Activated CD8-positive, alpha-beta T cell treated with anti-CD3 and anti-CD28 coated beads for 36 hours (primary cell): Measurements from ENCODE around the gene TNFAIP8L1. TPM values are rescaled to one million over a fixed set of nuclear protein-coding genes. Genes with fewer than 3 reads are reported as not detected.

Experiments
- ATAC-seq: fragments of 200-7000 bp; cut with Tn5 transposase; one replicate; pipeline ENCODE4 v1.10.0; 2021; ENCODE audit warnings: mild to moderate bottlenecking, moderate library complexity
- CTCF ChIA-PET: fragments of 350-600 bp; sonication (Branson Sonifier 250); formaldehyde crosslinking; loops from one replicate; lab custom pipeline; 2021; ENCODE audit warnings: antibody characterized with exemption; lab: Charles Lee
- POLR2A ChIA-PET: fragments of 350-600 bp; sonication (Branson Sonifier 250); formaldehyde crosslinking; loops from one replicate; lab custom pipeline; 2021; ENCODE audit warnings: antibody characterized with exemption; lab: Charles Lee
- DNase-seq: peaks from one replicate; pipeline ENCODE4 v3.0.0-alpha.2; 2020
- H3K27ac Mint-ChIP-seq: one replicate; pipeline ENCODE4 v1.8.0; 2021; ENCODE audit warnings: mild to moderate bottlenecking, mixed read lengths
- H3K27me3 Mint-ChIP-seq: one replicate; pipeline ENCODE4 v1.8.0; 2021; ENCODE audit warnings: mixed read lengths
- H3K36me3 Mint-ChIP-seq: one replicate; pipeline ENCODE4 v1.8.0; 2021; ENCODE audit warnings: low read depth, mixed read lengths
- H3K4me1 Mint-ChIP-seq: one replicate; pipeline ENCODE4 v1.8.0; 2021; ENCODE audit warnings: low read depth, mixed read lengths
- H3K4me3 Mint-ChIP-seq: one replicate; pipeline ENCODE4 v1.8.0; 2021; ENCODE audit warnings: mild to moderate bottlenecking, moderate library complexity, mixed read lengths
- H3K9me3 Mint-ChIP-seq: one replicate; pipeline ENCODE4 v1.8.0; 2021; ENCODE audit warnings: mixed read lengths
- intact Hi-C: fragments of 100-400 bp; cut with micrococcal nuclease; formaldehyde crosslinking; loops from one replicate; pipeline ENCODE4 v1.10.0; 2022
- total RNA-seq, 2 experiments: library from RNA; stranded (reverse); gene quantifications; one replicate each; pipeline ENCODE4 v1.2.3, GENCODE V29; 2021
- TF ChIP-seq, protein P1 (sequence below): fragments of 200-600 bp; IDR thresholded peaks from one replicate; pipeline ENCODE4 v1.8.0; 2022; ENCODE audit warnings: antibody characterized with exemption, mild to moderate bottlenecking

The TNFAIP8L1 gene
- total RNA-seq, 2 experiments from 2014 or later = 13.5 to 13.7 TPM

DNA sequence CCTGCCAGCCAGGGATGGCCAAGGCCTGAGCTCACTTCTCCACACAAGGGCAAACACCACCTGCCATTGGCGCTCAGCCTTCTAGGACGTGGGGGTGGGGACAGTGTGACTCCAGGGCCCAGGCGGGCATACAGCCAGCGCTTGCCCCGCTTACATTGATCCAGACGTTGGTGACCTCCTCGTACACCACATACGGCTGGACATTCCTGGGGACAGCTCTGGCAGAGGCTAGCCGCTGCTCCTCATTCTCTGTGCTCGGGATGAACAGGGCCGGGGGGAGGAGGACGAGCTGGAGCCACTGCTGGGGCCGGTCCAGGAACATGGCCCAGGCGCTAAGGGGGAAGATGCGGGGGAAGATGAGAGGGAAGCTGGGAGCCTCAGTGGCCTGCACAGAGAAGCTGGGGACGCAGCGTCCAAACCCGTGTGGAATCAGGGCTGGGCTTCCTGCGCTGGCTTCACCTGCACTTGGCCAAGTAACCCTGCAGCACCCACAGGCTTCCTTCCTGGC is 56.0 kb downstream of the TNFAIP8L1 start:
- intact Hi-C loops = no loop called here
- CTCF ChIA-PET = interaction anchor here (1.5 kb wide), 1 partner anchor 18 kb away, joined by 3 read pairs; no protein-coding TSS in a partner anchor
- no peaks in the 10 kb centered on the region for H3K4me1 Mint-ChIP-seq
- H3K27me3 Mint-ChIP-seq = no peaks in the 10 kb centered on the region
- TF ChIP-seq, protein P1, sequence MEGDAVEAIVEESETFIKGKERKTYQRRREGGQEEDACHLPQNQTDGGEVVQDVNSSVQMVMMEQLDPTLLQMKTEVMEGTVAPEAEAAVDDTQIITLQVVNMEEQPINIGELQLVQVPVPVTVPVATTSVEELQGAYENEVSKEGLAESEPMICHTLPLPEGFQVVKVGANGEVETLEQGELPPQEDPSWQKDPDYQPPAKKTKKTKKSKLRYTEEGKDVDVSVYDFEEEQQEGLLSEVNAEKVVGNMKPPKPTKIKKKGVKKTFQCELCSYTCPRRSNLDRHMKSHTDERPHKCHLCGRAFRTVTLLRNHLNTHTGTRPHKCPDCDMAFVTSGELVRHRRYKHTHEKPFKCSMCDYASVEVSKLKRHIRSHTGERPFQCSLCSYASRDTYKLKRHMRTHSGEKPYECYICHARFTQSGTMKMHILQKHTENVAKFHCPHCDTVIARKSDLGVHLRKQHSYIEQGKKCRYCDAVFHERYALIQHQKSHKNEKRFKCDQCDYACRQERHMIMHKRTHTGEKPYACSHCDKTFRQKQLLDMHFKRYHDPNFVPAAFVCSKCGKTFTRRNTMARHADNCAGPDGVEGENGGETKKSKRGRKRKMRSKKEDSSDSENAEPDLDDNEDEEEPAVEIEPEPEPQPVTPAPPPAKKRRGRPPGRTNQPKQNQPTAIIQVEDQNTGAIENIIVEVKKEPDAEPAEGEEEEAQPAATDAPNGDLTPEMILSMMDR = no peak
- DNase-seq (no peak), ATAC-seq (no peak)
- H3K36me3 Mint-ChIP-seq = peaks cover 22% of the 10 kb centered on the region
- no peak overlapping the region for H3K27ac Mint-ChIP-seq
- H3K9me3 Mint-ChIP-seq = no peaks in the 10 kb centered on the region
- POLR2A ChIA-PET = interaction anchor here (0.6 kb wide), 1 partner anchor 892 kb away, joined by 3 read pairs; no protein-coding TSS in a partner anchor
- H3K4me3 Mint-ChIP-seq = no peak overlapping the region

- ChIA-PET CTCF (no interaction called here), POLR2A (no interaction called here)
- Mint-ChIP-seq H3K4me3 (no peak overlapping the region), H3K9me3 (no peaks in the 10 kb centered on the region), H3K27me3 (no peaks in the 10 kb centered on the region), H3K36me3 (peaks cover 27% of the 10 kb centered on the region), H3K4me1 (no peaks in the 10 kb centered on the region), H3K27ac (no peak overlapping the region)
- DNase-seq = no peak
- intact Hi-C loops = no loop called here
- no peak for ATAC-seq
- TF ChIP-seq, protein P1 = no peak
Measured at GRCh38 chr19:4697304-4697703, 58.0 kb downstream of the TNFAIP8L1 start.

DNA sequence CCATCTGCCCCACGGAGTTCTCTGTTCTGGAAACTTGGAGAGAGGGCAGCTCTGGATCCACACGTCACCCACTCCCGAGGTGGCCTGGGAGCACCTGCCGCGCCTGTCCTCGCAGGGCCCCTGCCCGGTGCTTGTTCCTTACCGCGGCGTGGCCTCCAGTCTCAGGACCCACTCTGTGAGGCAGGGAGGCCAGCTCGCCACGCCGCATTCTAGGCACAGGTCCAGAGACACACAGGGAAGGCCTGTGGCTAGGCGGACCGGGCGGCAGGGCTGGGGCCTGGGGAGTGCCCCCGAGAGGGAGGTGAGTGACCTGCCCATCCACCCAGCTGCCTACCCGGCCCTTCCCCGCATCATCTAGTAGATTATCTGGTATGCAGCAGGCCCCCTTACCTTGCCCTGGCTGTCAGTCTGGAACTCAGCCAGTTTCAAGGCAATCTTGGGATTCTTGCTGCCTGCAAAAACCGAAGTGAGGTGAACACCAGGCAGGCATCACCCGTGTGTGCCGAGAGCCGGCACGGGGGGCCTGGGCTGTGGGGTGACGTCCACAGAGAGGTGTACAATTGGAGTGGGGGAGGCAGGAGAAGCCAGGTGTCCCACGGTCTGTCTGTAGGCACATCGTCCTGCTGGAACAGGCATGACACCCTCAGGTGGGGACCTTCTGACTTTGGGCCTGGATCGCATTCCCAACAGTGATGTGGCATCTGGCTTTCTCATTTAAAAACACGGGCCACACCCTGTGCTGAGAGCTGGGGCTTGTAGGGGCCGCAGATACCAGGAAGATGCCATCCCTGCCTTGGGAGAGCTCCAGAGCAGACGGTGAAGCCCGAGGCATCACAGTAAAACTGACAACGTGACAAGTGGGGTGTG is 60.7 kb downstream of the TNFAIP8L1 start:
- Mint-ChIP-seq H3K36me3 (peaks cover 29% of the 10 kb centered on the region), H3K4me1 (no peaks in the 10 kb centered on the region), H3K9me3 (no peaks in the 10 kb centered on the region), H3K27me3 (no peaks in the 10 kb centered on the region), H3K4me3 (no peak overlapping the region), H3K27ac (no peak overlapping the region)
- CTCF ChIA-PET = no interaction called here
- no peak for ATAC-seq
- intact Hi-C loops = no loop called here
- no peak for DNase-seq
- POLR2A ChIA-PET = no interaction called here
- TF ChIP-seq, protein P1 = no peak

DNA sequence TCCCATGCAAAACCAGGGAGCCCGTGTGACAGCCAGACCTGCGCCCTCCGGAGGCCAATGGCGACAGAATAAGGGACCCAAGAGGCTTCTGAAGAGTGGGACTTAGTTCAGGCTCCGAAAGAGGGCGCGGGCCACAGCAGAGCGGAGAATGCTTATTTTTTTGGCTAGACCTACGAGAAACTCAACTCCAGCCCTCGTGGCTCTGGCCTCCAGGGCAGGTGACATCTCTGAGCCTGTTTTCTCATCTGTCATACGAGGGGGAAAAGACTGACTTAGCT is 61.3 kb downstream of the TNFAIP8L1 start:
- intact Hi-C loops = no loop called here
- Mint-ChIP-seq H3K4me1 (no peaks in the 10 kb centered on the region), H3K9me3 (no peaks in the 10 kb centered on the region), H3K4me3 (no peak overlapping the region), H3K27ac (no peak overlapping the region), H3K27me3 (no peaks in the 10 kb centered on the region), H3K36me3 (peaks cover 29% of the 10 kb centered on the region)
- no peak for DNase-seq
- ChIA-PET CTCF (no interaction called here), POLR2A (no interaction called here)
- TF ChIP-seq, protein P1 = no peak
- ATAC-seq = no peak

- POLR2A ChIA-PET = no interaction called here
- TF ChIP-seq, protein P1 = no peak
- no peak for ATAC-seq
- Mint-ChIP-seq H3K36me3 (peaks cover 29% of the 10 kb centered on the region), H3K4me1 (no peaks in the 10 kb centered on the region), H3K27ac (no peak overlapping the region), H3K27me3 (no peaks in the 10 kb centered on the region), H3K4me3 (no peak overlapping the region), H3K9me3 (no peaks in the 10 kb centered on the region)
- CTCF ChIA-PET = no interaction called here
- intact Hi-C loops = no loop called here
- DNase-seq = no peak
Measured at GRCh38 chr19:4701557-4701956, 62.2 kb downstream of the TNFAIP8L1 start.
